Measurements from ENCODE around the gene RIMS3.

DNA sequence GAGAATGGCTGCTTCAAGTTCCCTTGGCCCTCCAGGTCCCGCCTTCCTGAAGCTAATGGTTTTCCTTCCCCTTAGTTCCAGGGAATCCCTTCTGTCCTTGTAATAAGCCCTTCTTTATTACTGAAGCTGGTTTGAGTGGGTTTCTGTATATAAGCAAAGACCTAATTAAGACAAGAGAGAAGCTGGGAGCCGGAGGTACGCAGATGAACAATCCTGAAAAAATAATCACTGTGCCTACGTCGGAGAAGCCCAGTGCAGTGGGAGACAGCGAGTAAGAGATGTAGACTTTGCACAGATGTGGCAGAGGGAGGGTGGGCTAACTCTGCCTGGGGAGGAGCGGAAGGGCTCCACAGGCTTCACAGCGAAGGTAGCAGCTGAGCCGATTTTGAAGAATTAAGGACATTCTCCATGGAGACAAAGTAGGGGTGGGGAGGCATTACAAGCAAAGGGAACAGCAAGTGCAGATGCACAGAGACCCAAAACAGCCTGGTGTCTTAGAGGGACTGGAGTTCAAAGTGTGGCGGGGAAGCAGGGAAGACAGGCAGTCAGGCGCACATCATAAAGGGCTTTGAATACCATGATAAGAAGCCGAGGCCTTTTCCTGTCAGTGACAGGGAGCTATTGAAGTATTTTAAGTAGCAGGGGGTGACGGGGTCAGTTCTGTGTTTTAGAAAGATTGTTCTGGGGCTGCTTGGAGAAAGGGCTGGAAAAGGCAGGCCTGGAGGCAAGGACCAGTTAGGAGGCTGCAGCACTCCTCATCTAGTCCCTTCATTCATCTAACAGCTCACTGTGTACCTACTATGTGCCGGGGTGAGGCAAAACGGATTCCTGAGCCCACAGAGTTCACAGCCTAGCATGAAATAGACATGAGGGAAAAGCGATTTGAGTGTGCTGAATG lies 6.5 kb downstream of the RIMS3 start:
- TF ChIP-seq, protein P1, sequence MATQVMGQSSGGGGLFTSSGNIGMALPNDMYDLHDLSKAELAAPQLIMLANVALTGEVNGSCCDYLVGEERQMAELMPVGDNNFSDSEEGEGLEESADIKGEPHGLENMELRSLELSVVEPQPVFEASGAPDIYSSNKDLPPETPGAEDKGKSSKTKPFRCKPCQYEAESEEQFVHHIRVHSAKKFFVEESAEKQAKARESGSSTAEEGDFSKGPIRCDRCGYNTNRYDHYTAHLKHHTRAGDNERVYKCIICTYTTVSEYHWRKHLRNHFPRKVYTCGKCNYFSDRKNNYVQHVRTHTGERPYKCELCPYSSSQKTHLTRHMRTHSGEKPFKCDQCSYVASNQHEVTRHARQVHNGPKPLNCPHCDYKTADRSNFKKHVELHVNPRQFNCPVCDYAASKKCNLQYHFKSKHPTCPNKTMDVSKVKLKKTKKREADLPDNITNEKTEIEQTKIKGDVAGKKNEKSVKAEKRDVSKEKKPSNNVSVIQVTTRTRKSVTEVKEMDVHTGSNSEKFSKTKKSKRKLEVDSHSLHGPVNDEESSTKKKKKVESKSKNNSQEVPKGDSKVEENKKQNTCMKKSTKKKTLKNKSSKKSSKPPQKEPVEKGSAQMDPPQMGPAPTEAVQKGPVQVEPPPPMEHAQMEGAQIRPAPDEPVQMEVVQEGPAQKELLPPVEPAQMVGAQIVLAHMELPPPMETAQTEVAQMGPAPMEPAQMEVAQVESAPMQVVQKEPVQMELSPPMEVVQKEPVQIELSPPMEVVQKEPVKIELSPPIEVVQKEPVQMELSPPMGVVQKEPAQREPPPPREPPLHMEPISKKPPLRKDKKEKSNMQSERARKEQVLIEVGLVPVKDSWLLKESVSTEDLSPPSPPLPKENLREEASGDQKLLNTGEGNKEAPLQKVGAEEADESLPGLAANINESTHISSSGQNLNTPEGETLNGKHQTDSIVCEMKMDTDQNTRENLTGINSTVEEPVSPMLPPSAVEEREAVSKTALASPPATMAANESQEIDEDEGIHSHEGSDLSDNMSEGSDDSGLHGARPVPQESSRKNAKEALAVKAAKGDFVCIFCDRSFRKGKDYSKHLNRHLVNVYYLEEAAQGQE (IDR thresholded peaks at IDR 0.05; ENCODE audit: borderline replicate concordance), result no peak
- TF ChIP-seq CTCF (IDR thresholded peaks at IDR 0.05; ENCODE audit: poor library complexity, severe bottlenecking), result no peak
- no peak for TF ChIP-seq POLR2AphosphoS5 (IDR thresholded peaks at IDR 0.05)
- TF ChIP-seq TAF1 (IDR thresholded peaks at IDR 0.05; ENCODE audit: low read depth), result no peak
- no peak for TF ChIP-seq RAD21 (conservative IDR thresholded peaks at IDR 0.05)
- TF ChIP-seq EZH2 (IDR thresholded peaks at IDR 0.05; ENCODE audit: borderline replicate concordance, insufficient read depth, low read length, poor library complexity, severe bottlenecking), result no peak
- TF ChIP-seq SMC3 (conservative IDR thresholded peaks at IDR 0.05; ENCODE audit: poor library complexity), result no peak
- no peak for TF ChIP-seq EP300 (conservative IDR thresholded peaks at IDR 0.05; ENCODE audit: poor library complexity, severe bottlenecking)

All from neural cell (in vitro differentiated cells).